CD4-positive, alpha-beta T cell (primary cell): ENCODE data around the gene CLCN3. TPM values are rescaled to one million over a fixed set of nuclear protein-coding genes. Genes with fewer than 3 reads are reported as not detected.

Experiments used
- ATAC-seq: fragments of 200-7000 bp; cut with Tn5 transposase; one replicate; pipeline ENCODE4 v1.10.0; 2022; ENCODE audit warnings: mild to moderate bottlenecking; ENCODE audit not compliant: poor library complexity
- CTCF ChIA-PET: fragments of 350-600 bp; sonication (Branson Sonifier 250); formaldehyde crosslinking; loops from one replicate; lab custom pipeline; 2021; ENCODE audit warnings: antibody characterized with exemption, inconsistent platforms; lab: Charles Lee
- POLR2A ChIA-PET: fragments of 350-600 bp; sonication (Branson Sonifier 250); formaldehyde crosslinking; loops from one replicate; lab custom pipeline; 2021; ENCODE audit warnings: antibody characterized with exemption, inconsistent platforms; lab: Charles Lee
- DNase-seq, 14 experiments: peaks; one replicate each; pipeline ENCODE4 v3.0.0-alpha.2; 2013 to 2020; ENCODE audit warnings: mixed read lengths in 2 of 14
- H3K27ac ChIP-seq, 2 donors: one replicate each; pipeline versions ENCODE4 v1.5.1 to v1.7.0; 2013; ENCODE audit warnings: low read length in 2 of 2, low read depth in 1 of 2, mild to moderate bottlenecking in 1 of 2
- H3K27me3 ChIP-seq, 2 experiments: 1 replicate in 1 of 2; 2 replicates in 1 of 2; pipeline versions ENCODE4 v1.6.1 to v1.7.0; 2013; ENCODE audit warnings: low read length in 2 of 2, control low read depth in 1 of 2, mild to moderate bottlenecking in 1 of 2, moderate library complexity in 1 of 2; ENCODE audit not compliant: insufficient read depth in 2 of 2, control insufficient read depth in 1 of 2
- H3K36me3 ChIP-seq: one replicate; pipeline ENCODE4 v1.6.1; 2013; ENCODE audit warnings: low read length, control low read depth; ENCODE audit not compliant: insufficient read depth
- H3K4me1 ChIP-seq: one replicate; pipeline ENCODE4 v1.6.1; 2013; ENCODE audit warnings: low read length, control low read depth; ENCODE audit not compliant: insufficient read depth
- H3K4me3 ChIP-seq: one replicate; pipeline ENCODE4 v1.5.1; 2013; ENCODE audit warnings: mild to moderate bottlenecking, low read length, moderate library complexity
- H3K9me3 ChIP-seq, 2 experiments: 1 replicate in 1 of 2; 2 replicates in 1 of 2; pipeline versions ENCODE4 v1.6.1 to v1.7.0; 2013; ENCODE audit warnings: low read length in 2 of 2, mild to moderate bottlenecking in 2 of 2, control low read depth in 1 of 2, moderate library complexity in 1 of 2; ENCODE audit not compliant: control insufficient read depth in 1 of 2, insufficient read depth in 1 of 2
- H3K27ac Mint-ChIP-seq: one replicate; pipeline ENCODE4 v1.8.0; 2020; ENCODE audit warnings: mixed read lengths
- H3K27me3 Mint-ChIP-seq: one replicate; pipeline ENCODE4 v1.8.0; 2021; ENCODE audit warnings: mixed read lengths
- H3K36me3 Mint-ChIP-seq: one replicate; pipeline ENCODE4 v1.8.0; 2021; ENCODE audit warnings: low read depth, mixed read lengths
- H3K4me1 Mint-ChIP-seq: one replicate; pipeline ENCODE4 v1.8.0; 2021; ENCODE audit warnings: low read depth, mixed read lengths
- H3K4me3 Mint-ChIP-seq: one replicate; pipeline ENCODE4 v1.8.0; 2020; ENCODE audit warnings: mild to moderate bottlenecking, mixed read lengths
- H3K9me3 Mint-ChIP-seq: one replicate; pipeline ENCODE4 v1.8.0; 2020; ENCODE audit warnings: mixed read lengths
- intact Hi-C, 2 experiments: fragments of 100-400 bp; cut with DNase I in 1 of 2; cut with micrococcal nuclease in 1 of 2; formaldehyde crosslinking; loops; one replicate each; pipeline versions ENCODE4 v1.15.1 to v1.9.0; 2023 to 2025; cut with DNase I, micrococcal nuclease
- total RNA-seq, 174 experiments: library from RNA in 2 of 174; stranded (reverse) in 2 of 174; gene quantifications; one replicate each; pipeline ENCODE4 v1.2.3 and lab custom pipeline; 2021 to 2026
- TF ChIP-seq, protein P1 (sequence below): fragments of 200-600 bp; IDR thresholded peaks from one replicate; pipeline ENCODE4 v1.8.0; 2022; ENCODE audit warnings: antibody characterized with exemption, mild to moderate bottlenecking

The CLCN3 gene
- total RNA-seq, 2 experiments from 2014 or later: 9.0 to 9.2 TPM

DNA sequence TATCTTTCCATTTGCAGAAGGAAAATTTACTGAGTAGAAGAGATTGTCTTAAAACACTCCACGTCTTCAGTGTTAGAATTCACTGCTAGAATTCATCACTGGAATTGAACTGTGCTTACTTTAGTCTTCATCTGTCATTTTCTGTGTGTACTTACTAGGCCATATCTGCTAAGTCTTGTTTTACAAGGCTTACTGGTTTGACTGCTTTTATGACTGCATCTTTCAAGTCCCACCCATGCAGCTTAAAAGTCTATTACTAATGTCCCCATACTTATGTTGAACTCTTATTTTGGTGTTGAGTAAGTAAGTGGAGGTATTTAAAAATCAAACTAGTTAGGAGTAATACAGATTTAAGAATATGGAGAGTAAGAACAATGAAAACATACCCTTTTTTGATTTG is 14.6 kb downstream of the CLCN3 start:
- H3K27me3 ChIP-seq: no peaks in the 10 kb centered on the region
- H3K27ac Mint-ChIP-seq: no peak overlapping the region
- peaks cover 12% of the 10 kb centered on the region for H3K4me1 Mint-ChIP-seq
- POLR2A ChIA-PET: no interaction called here
- no peaks in the 10 kb centered on the region for H3K9me3 Mint-ChIP-seq
- H3K4me3 Mint-ChIP-seq: no peak overlapping the region
- TF ChIP-seq, protein P1, sequence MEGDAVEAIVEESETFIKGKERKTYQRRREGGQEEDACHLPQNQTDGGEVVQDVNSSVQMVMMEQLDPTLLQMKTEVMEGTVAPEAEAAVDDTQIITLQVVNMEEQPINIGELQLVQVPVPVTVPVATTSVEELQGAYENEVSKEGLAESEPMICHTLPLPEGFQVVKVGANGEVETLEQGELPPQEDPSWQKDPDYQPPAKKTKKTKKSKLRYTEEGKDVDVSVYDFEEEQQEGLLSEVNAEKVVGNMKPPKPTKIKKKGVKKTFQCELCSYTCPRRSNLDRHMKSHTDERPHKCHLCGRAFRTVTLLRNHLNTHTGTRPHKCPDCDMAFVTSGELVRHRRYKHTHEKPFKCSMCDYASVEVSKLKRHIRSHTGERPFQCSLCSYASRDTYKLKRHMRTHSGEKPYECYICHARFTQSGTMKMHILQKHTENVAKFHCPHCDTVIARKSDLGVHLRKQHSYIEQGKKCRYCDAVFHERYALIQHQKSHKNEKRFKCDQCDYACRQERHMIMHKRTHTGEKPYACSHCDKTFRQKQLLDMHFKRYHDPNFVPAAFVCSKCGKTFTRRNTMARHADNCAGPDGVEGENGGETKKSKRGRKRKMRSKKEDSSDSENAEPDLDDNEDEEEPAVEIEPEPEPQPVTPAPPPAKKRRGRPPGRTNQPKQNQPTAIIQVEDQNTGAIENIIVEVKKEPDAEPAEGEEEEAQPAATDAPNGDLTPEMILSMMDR: no peak
- H3K36me3 ChIP-seq: peaks cover 21% of the 10 kb centered on the region
- CTCF ChIA-PET: interaction anchor here (0.9 kb wide), 1 partner anchor 22 kb away, joined by 3 read pairs; no protein-coding TSS in a partner anchor
- H3K4me1 ChIP-seq: peaks cover 7% of the 10 kb centered on the region
- H3K4me3 ChIP-seq: no peak overlapping the region
- H3K27me3 Mint-ChIP-seq: no peaks in the 10 kb centered on the region
- no peak for DNase-seq
- H3K36me3 Mint-ChIP-seq: peaks cover 43% of the 10 kb centered on the region
- no peaks in the 10 kb centered on the region for H3K9me3 ChIP-seq
- H3K27ac ChIP-seq: no peak overlapping the region
- intact Hi-C loops: no loop called here
- ATAC-seq: no peak

DNA sequence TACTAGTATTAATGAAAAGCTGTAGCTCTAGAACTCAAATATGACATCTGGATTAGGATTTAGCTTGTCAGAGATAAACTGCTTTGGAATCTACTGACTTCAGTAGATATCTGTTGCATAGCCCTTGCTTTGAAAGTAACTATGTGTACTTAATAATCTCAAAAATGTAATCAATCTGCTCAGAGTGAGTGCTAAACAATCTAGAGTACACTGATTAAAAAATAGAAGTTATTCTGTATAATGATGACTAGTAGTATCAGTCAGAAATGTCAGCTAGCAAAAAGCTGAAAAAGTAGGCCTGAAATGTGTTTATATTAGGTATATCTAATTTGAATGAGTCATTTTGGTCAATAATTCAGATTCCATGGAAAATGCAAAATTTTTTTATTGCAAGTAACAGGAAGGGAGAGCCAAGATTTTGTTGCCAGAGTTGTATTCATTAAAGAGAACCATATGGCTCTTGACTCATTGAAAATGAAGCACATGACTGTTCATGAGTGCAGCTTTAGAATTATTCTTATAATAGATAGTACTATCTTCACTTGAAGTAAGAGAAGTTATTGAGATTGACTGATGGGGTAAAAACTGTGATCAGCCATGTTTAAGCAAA is 20.0 kb downstream of the CLCN3 start:
- ATAC-seq: no peak
- CTCF ChIA-PET: no interaction called here
- peaks cover 41% of the 10 kb centered on the region for H3K36me3 ChIP-seq

DNA sequence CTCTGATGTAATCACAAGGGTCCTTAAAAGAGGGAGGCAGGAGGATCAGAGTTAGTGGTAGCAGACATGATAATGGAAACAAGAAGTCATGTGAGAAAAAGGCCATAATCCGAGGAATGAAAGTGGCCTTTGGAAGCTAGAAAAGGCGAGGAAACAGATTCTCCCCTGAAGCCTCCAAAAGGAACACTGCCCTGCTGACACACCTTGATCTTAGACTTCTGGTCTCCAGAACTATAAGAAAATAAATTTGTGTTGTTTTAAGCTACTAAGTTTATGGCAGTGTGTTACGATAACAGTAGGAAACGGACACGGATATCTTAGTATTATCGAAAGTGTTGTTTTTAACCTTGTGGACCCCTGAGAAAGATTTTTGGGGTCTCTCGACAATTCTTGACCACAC is 24.4 kb downstream of the CLCN3 start:
- Mint-ChIP-seq H3K27me3 (no peaks in the 10 kb centered on the region), H3K4me3 (no peak overlapping the region), H3K9me3 (no peaks in the 10 kb centered on the region), H3K4me1 (peaks cover under 1% of the 10 kb centered on the region), H3K36me3 (peaks cover 52% of the 10 kb centered on the region), H3K27ac (no peak overlapping the region)
- TF ChIP-seq, protein P1: no peak
- no peaks in the 10 kb centered on the region for H3K4me1 ChIP-seq
- DNase-seq: no peak
- no peak for ATAC-seq
- intact Hi-C loops: no loop called here
- no peaks in the 10 kb centered on the region for H3K27me3 ChIP-seq
- no peak overlapping the region for H3K27ac ChIP-seq
- peaks cover 21% of the 10 kb centered on the region for H3K36me3 ChIP-seq
- ChIA-PET CTCF (interaction anchor here (1.5 kb wide), 1 partner anchor 31 kb away, joined by 3 read pairs; no protein-coding TSS in a partner anchor), POLR2A (interaction anchor here (1.3 kb wide), 1 partner anchor 16 kb away, joined by 3 read pairs; no protein-coding TSS in a partner anchor)
- no peak overlapping the region for H3K4me3 ChIP-seq
- no peaks in the 10 kb centered on the region for H3K9me3 ChIP-seq

More for the DNA sequence above, 20.0 kb downstream of the CLCN3 start:
- Mint-ChIP-seq H3K36me3 (peaks cover 65% of the 10 kb centered on the region), H3K4me3 (no peak overlapping the region), H3K27me3 (no peaks in the 10 kb centered on the region), H3K4me1 (no peaks in the 10 kb centered on the region), H3K9me3 (no peaks in the 10 kb centered on the region), H3K27ac (no peak overlapping the region)
- DNase-seq: no peak
- Histone ChIP-seq H3K4me1 (no peaks in the 10 kb centered on the region), H3K9me3 (no peaks in the 10 kb centered on the region), H3K27me3 (no peaks in the 10 kb centered on the region), H3K4me3 (no peak overlapping the region), H3K27ac (no peak overlapping the region)
- TF ChIP-seq, protein P1: no peak
- intact Hi-C loops: no loop called here
- POLR2A ChIA-PET: interaction anchor here (1.3 kb wide), 1 partner anchor 27 kb away, joined by 3 read pairs; no protein-coding TSS in a partner anchor
